Fibroblast of lung (primary cell): ENCODE data around the gene SPINK7.

Source experiments
- CTCF ChIP-seq, 2 donors: IDR thresholded peaks in 1 of 2; conservative IDR thresholded peaks in 1 of 2; 1 replicate in 1 of 2; 2 replicates in 1 of 2; pipeline ENCODE4 v1.5.1; 2011 to 2012; ENCODE audit warnings: low read length in 2 of 2, control low read depth in 1 of 2, inconsistent platforms in 1 of 2, low read depth in 1 of 2, mild to moderate bottlenecking in 1 of 2
- EZH2 ChIP-seq: IDR thresholded peaks from 2 replicates; pipeline ENCODE4 v1.5.1; 2012; ENCODE audit warnings: low read length, control low read depth, mild to moderate bottlenecking; ENCODE audit errors: missing control alignments

- TF ChIP-seq EZH2 (no peak), CTCF (conservative IDR thresholded peaks at IDR 0.05 in 1 of 2, IDR thresholded peaks at IDR 0.05 in 1 of 2; ENCODE audit: low read depth in 1 of 2, low read length in 2 of 2) (no peak)
Measured at GRCh38 chr5:148314731-148315130, 2.5 kb downstream of the SPINK7 start.
